Activated naive CD4-positive, alpha-beta T cell treated with anti-CD3 and anti-CD28 coated beads for 36 hours (primary cell): ENCODE results near the gene RSRC1. TPM values are rescaled to one million over a fixed set of nuclear protein-coding genes. Genes with fewer than 3 reads are reported as not detected.

Experiments
- CTCF ChIA-PET: fragments of 350-600 bp; sonication (Branson Sonifier 250); formaldehyde crosslinking; loops from one replicate; lab custom pipeline; 2021; ENCODE audit warnings: antibody characterized with exemption; lab: Charles Lee
- DNase-seq: peaks from one replicate; pipeline ENCODE4 v3.0.0-alpha.2; 2020
- H3K27ac Mint-ChIP-seq: one replicate; pipeline ENCODE4 v1.8.0; 2021; ENCODE audit warnings: mild to moderate bottlenecking, mixed read lengths
- H3K27me3 Mint-ChIP-seq: one replicate; pipeline ENCODE4 v1.8.0; 2021; ENCODE audit warnings: low read depth, mixed read lengths
- H3K36me3 Mint-ChIP-seq: one replicate; pipeline ENCODE4 v1.8.0; 2021; ENCODE audit warnings: low read depth, mixed read lengths
- H3K4me1 Mint-ChIP-seq: one replicate; pipeline ENCODE4 v1.8.0; 2021; ENCODE audit warnings: low read depth, mixed read lengths
- H3K4me3 Mint-ChIP-seq: one replicate; pipeline ENCODE4 v1.8.0; 2021; ENCODE audit warnings: mild to moderate bottlenecking, moderate library complexity, mixed read lengths
- H3K9me3 Mint-ChIP-seq: one replicate; pipeline ENCODE4 v1.8.0; 2021; ENCODE audit warnings: mixed read lengths
- intact Hi-C: fragments of 100-400 bp; cut with micrococcal nuclease; formaldehyde crosslinking; loops from one replicate; pipeline ENCODE4 v1.15.1; 2023
- total RNA-seq, 2 experiments: library from RNA; stranded (reverse); gene quantifications; one replicate each; pipeline ENCODE4 v1.2.3, GENCODE V29; 2021

RSRC1 gene
- total RNA-seq, 2 experiments from 2014 or later: 48.4 to 50.1 TPM

- intact Hi-C loops: no loop called here
- Mint-ChIP-seq H3K27ac (no peak overlapping the region), H3K36me3 (peaks cover 3% of the 10 kb centered on the region), H3K27me3 (peaks cover 32% of the 10 kb centered on the region), H3K4me1 (peaks cover 11% of the 10 kb centered on the region), H3K4me3 (no peak overlapping the region), H3K9me3 (no peaks in the 10 kb centered on the region)
- CTCF ChIA-PET: no interaction called here
- DNase-seq: no peak
Measured at GRCh38 chr3:158572766-158573060, 462.8 kb downstream of the RSRC1 start.

GRCh38 chr3:158573714-158574113 lies 463.8 kb downstream of the RSRC1 start:
- intact Hi-C loops: no loop called here
- CTCF ChIA-PET: no interaction called here
- H3K9me3 Mint-ChIP-seq: no peaks in the 10 kb centered on the region
- peaks cover 3% of the 10 kb centered on the region for H3K36me3 Mint-ChIP-seq
- peaks cover 28% of the 10 kb centered on the region for H3K27me3 Mint-ChIP-seq
- peaks cover 11% of the 10 kb centered on the region for H3K4me1 Mint-ChIP-seq
- no peak overlapping the region for H3K27ac Mint-ChIP-seq
- no peak for DNase-seq
- H3K4me3 Mint-ChIP-seq: no peak overlapping the region

GRCh38 chr3:158574646-158575045 lies 464.8 kb downstream of the RSRC1 start:
- peaks cover 21% of the 10 kb centered on the region for H3K27me3 Mint-ChIP-seq
- intact Hi-C loops: no loop called here
- no peaks in the 10 kb centered on the region for H3K9me3 Mint-ChIP-seq
- CTCF ChIA-PET: no interaction called here
- DNase-seq: no peak
- no peak overlapping the region for H3K27ac Mint-ChIP-seq
- peaks cover 3% of the 10 kb centered on the region for H3K36me3 Mint-ChIP-seq
- H3K4me3 Mint-ChIP-seq: no peak overlapping the region
- H3K4me1 Mint-ChIP-seq: peaks cover 11% of the 10 kb centered on the region

DNA sequence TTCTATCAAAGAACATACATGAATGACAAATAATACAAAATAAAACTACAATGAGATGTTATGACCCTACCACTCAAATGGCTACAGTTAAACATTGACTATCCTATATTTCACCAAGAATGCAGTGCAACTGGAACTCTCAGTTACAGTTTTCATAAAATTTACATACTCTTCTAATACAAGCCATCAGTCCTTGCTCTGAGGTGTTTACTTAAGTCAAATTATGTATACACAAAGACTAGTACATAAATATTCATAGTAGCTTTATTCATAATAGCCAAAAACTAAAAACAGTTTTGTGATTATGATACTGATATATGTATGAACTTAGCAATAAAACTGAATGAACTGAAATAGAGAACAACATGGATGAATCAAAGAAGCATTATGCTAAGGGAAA lies 480.3 kb downstream of the RSRC1 start:
- H3K27ac Mint-ChIP-seq: no peak overlapping the region
- no peak overlapping the region for H3K4me3 Mint-ChIP-seq
- intact Hi-C loops: no loop called here
- no peaks in the 10 kb centered on the region for H3K9me3 Mint-ChIP-seq
- H3K36me3 Mint-ChIP-seq: no peaks in the 10 kb centered on the region
- DNase-seq: no peak
- CTCF ChIA-PET: no interaction called here
- no peaks in the 10 kb centered on the region for H3K4me1 Mint-ChIP-seq
- peaks cover 7% of the 10 kb centered on the region for H3K27me3 Mint-ChIP-seq

Other genes starting within 250 kb of the RSRC1 start
- gene SHOX2, start 3.7 kb upstream of the RSRC1 start, total RNA-seq: not detected